GM12874 (cell line): ENCODE measurements around the gene PPP1R1C.

Experiments used
- CTCF ChIP-seq: IDR thresholded peaks from 2 replicates; pipeline ENCODE4 v1.5.1; 2011; ENCODE audit warnings: low read depth, mild to moderate bottlenecking, control low read depth, low read length, moderate library complexity; ENCODE audit not compliant: insufficient read depth

The PPP1R1C gene

GRCh38 chr2:182088681-182089320 is 103.1 kb downstream of the PPP1R1C start:
- no peak for TF ChIP-seq CTCF

- no peak for TF ChIP-seq CTCF
Observed at GRCh38 chr2:182090486-182090885, 104.8 kb downstream of the PPP1R1C start.

GRCh38 chr2:182097571-182098164 is 112.0 kb downstream of the PPP1R1C start:
- no peak for TF ChIP-seq CTCF

GRCh38 chr2:182098648-182099047 is 113.0 kb downstream of the PPP1R1C start:
- no peak for TF ChIP-seq CTCF

- no peak for TF ChIP-seq CTCF
Observed at GRCh38 chr2:182101263-182101662, 115.6 kb downstream of the PPP1R1C start.

GRCh38 chr2:182103526-182103925 is 117.9 kb downstream of the PPP1R1C start:
- no peak for TF ChIP-seq CTCF

- no peak for TF ChIP-seq CTCF
Observed at GRCh38 chr2:182110347-182110746, 124.7 kb downstream of the PPP1R1C start.
